ENCODE measurements around the gene CHD3. TPM values are rescaled to one million over a fixed set of nuclear protein-coding genes. Genes with fewer than 3 reads are reported as not detected.

The CHD3 gene
- total and polyA plus RNA-seq, 2 of the 13 experiments (the other 11 are each of a cell fraction or from before 2014, with no cell fraction given) = 2.7 to 3.7 TPM

- TF ChIP-seq ZZZ3 (CRISPR knock-in tag; IDR thresholded peaks at IDR 0.05; ENCODE audit: borderline replicate concordance) (peak; percentile 81; the same call in 1 of the 2 replicates), ISX (CRISPR knock-in tag; conservative IDR thresholded peaks at IDR 0.05) (no peak), ASH2L (IDR thresholded peaks at IDR 0.05; ENCODE audit: insufficient read length, low read depth, low read length) (peak; percentile 63), ZFX (CRISPR knock-in tag; IDR thresholded peaks at IDR 0.05; ENCODE audit: low read depth) (peak; percentile 74), PAX8 (CRISPR knock-in tag; IDR thresholded peaks at IDR 0.05; ENCODE audit: borderline replicate concordance) (0 out of 2 replicates have a peak, but pooled peaks have one; percentile 21), E2F5 (CRISPR knock-in tag; conservative IDR thresholded peaks at IDR 0.05) (0 out of 2 replicates have a peak, but pooled peaks have one; percentile 20), ZNF230 (CRISPR knock-in tag; IDR thresholded peaks at IDR 0.05) (0 out of 2 replicates have a peak, but pooled peaks have one; percentile 54), ZNF207 (IDR thresholded peaks at IDR 0.05; ENCODE audit: borderline replicate concordance) (0 out of 2 replicates have a peak, but pooled peaks have one; percentile 69), NR2F6 (IDR thresholded peaks at IDR 0.05) (no peak), NR2F6 (CRISPR knock-in tag; IDR thresholded peaks at IDR 0.05) (no peak), ZBTB40 (IDR thresholded peaks at IDR 0.05) (peak; percentile 58), ZBTB40 (CRISPR knock-in tag; IDR thresholded peaks at IDR 0.05) (no peak; the same call in 1 of the 2 replicates), KAT7 (CRISPR knock-in tag; IDR thresholded peaks at IDR 0.05; ENCODE audit: borderline replicate concordance) (peak; percentile 11; the same call in 1 of the 2 replicates), ZNF687 (CRISPR knock-in tag; IDR thresholded peaks at IDR 0.05) (peak; percentile 83)
Observed at GRCh38 chr17:7931709-7932482, 43.3 kb downstream of the CHD3 start, which contains the start of the genes CNTROB and TRAPPC1 (continued).
